Ishikawa (cell line): Measurements from ENCODE around the gene PLCB1.

Experiments
- CEBPB ChIP-seq: IDR thresholded peaks from 2 replicates; pipeline ENCODE4 v1.6.1; 2012
- CREB1 ChIP-seq: IDR thresholded peaks from 2 replicates; pipeline ENCODE4 v1.6.1; 2012; ENCODE audit warnings: low read depth
- EGR1 ChIP-seq: IDR thresholded peaks from 2 replicates; pipeline ENCODE4 v1.6.1; 2012
- EP300 ChIP-seq: IDR thresholded peaks from 2 replicates; pipeline ENCODE4 v1.6.1; 2012; ENCODE audit warnings: borderline replicate concordance
- FOXM1 ChIP-seq: IDR thresholded peaks from 2 replicates; pipeline ENCODE4 v1.6.1; 2012; ENCODE audit warnings: low read depth, borderline replicate concordance
- NFIC ChIP-seq: IDR thresholded peaks from 2 replicates; pipeline ENCODE4 v1.6.1; 2012
- RAD21 ChIP-seq: IDR thresholded peaks from 2 replicates; pipeline ENCODE4 v1.6.1; 2012; ENCODE audit warnings: low read depth
- TAF1 ChIP-seq: IDR thresholded peaks from 2 replicates; pipeline ENCODE4 v1.6.1; 2012; ENCODE audit warnings: low read depth, mild to moderate bottlenecking
- TCF12 ChIP-seq: IDR thresholded peaks from 2 replicates; pipeline ENCODE4 v1.6.1; 2012; ENCODE audit warnings: low read depth
- TEAD4 ChIP-seq: IDR thresholded peaks from 2 replicates; pipeline ENCODE4 v1.6.1; 2012
- YY1 ChIP-seq: IDR thresholded peaks from 2 replicates; pipeline ENCODE4 v1.6.1; 2012; ENCODE audit warnings: low read depth
- ZBTB7A ChIP-seq: IDR thresholded peaks from 2 replicates; pipeline ENCODE4 v1.6.1; 2012; ENCODE audit warnings: low read depth
- TF ChIP-seq, protein P1 (sequence below): IDR thresholded peaks from 2 replicates; pipeline ENCODE4 v1.6.1; 2012; ENCODE audit warnings: low read depth, mild to moderate bottlenecking
- TF ChIP-seq, protein P2 (sequence below): IDR thresholded peaks from 2 replicates; pipeline ENCODE4 v1.6.1; 2012
- TF ChIP-seq, protein P3 (sequence below): IDR thresholded peaks from 2 replicates; pipeline ENCODE4 v1.6.1; 2012

Gene PLCB1

DNA sequence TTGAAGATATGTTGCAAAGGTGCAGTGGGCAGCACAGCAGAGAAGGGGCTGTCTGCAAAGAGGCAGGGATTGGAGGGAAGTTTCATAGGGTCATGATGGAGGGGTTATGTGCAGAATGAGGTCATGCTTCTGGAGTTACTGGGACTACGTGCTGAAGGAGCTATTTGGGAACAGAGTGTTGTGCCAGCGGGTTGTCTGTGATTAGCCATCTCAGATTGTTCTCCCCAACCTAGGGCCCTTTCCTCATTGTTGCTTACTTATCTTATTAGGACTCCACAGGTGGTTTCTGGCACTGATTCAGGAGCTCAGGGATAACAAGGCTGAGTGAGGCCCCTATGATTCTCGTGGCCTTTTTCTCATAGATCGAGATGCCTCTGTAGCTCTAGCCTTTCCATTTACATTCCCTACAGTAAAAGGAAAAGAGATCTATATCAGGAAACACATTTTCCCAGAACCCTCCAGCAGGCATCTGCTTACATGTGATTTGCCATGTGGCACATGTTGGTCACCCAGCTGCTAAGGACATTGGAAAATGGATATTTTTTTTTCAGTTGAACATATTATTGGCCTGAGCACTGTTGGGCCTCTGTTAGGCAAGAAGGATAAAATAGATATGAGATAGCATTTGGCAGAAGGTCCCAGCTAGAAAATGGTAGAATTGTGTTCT lies 507.2 kb downstream of the PLCB1 start:
- TF ChIP-seq FOXM1 = no peak
- no peak for TF ChIP-seq RAD21
- TF ChIP-seq NFIC = no peak
- TF ChIP-seq, protein P1, sequence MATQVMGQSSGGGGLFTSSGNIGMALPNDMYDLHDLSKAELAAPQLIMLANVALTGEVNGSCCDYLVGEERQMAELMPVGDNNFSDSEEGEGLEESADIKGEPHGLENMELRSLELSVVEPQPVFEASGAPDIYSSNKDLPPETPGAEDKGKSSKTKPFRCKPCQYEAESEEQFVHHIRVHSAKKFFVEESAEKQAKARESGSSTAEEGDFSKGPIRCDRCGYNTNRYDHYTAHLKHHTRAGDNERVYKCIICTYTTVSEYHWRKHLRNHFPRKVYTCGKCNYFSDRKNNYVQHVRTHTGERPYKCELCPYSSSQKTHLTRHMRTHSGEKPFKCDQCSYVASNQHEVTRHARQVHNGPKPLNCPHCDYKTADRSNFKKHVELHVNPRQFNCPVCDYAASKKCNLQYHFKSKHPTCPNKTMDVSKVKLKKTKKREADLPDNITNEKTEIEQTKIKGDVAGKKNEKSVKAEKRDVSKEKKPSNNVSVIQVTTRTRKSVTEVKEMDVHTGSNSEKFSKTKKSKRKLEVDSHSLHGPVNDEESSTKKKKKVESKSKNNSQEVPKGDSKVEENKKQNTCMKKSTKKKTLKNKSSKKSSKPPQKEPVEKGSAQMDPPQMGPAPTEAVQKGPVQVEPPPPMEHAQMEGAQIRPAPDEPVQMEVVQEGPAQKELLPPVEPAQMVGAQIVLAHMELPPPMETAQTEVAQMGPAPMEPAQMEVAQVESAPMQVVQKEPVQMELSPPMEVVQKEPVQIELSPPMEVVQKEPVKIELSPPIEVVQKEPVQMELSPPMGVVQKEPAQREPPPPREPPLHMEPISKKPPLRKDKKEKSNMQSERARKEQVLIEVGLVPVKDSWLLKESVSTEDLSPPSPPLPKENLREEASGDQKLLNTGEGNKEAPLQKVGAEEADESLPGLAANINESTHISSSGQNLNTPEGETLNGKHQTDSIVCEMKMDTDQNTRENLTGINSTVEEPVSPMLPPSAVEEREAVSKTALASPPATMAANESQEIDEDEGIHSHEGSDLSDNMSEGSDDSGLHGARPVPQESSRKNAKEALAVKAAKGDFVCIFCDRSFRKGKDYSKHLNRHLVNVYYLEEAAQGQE = no peak
- no peak for TF ChIP-seq TEAD4
- TF ChIP-seq, protein P2, sequence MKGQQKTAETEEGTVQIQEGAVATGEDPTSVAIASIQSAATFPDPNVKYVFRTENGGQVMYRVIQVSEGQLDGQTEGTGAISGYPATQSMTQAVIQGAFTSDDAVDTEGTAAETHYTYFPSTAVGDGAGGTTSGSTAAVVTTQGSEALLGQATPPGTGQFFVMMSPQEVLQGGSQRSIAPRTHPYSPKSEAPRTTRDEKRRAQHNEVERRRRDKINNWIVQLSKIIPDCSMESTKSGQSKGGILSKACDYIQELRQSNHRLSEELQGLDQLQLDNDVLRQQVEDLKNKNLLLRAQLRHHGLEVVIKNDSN = no peak
- no peak for TF ChIP-seq EGR1
- TF ChIP-seq TCF12 = no peak

DNA sequence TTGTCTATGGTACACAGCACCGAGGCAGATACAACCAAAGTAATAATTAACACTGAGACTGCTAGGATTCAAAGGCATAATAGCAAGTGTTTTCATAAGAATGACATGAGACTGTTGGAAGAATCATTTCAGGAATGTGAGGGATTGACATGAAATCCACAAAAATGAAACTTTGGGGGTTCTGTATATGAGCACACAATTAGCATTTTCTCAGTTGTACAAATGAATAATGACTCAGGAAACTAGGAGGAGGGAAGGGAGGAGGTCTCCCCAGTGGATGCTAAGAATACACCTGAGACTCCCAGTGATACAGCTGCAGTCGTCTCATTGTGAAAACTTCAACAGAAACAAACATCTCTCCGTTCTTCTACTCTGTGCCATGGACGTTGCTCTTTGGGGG lies 508.4 kb downstream of the PLCB1 start:
- TF ChIP-seq TCF12 (no peak), FOXM1 (no peak), CREB1 (no peak), TAF1 (no peak), CEBPB (no peak), YY1 (no peak), TEAD4 (no peak), EP300 (no peak), RAD21 (no peak), EGR1 (no peak), NFIC (no peak), ZBTB7A (no peak)
- TF ChIP-seq, protein P3, sequence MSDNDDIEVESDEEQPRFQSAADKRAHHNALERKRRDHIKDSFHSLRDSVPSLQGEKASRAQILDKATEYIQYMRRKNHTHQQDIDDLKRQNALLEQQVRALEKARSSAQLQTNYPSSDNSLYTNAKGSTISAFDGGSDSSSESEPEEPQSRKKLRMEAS = no peak
- TF ChIP-seq, protein P2 = no peak
- TF ChIP-seq, protein P1 = no peak

DNA sequence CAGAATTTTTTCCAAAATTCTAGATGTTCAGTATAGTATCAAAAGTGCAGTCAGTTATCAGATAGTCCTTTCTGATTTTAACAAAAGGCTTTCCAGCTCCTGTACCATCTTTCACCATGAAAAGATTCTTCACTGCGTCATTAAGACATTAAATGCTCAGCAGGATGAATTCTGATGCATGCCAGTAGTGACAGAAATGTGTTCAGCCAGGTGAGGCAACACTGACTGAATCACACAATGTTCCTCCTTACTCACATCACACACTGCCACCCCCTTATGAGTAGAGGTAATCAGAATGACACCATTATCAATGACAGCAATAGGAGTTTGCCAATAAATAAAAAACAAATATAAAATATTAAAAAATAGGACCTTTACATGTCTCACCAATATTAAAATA lies 510.2 kb downstream of the PLCB1 start:
- TF ChIP-seq TEAD4 = no peak
- no peak for TF ChIP-seq CEBPB
- TF ChIP-seq EGR1 = no peak
- no peak for TF ChIP-seq TAF1
- TF ChIP-seq, protein P1 = no peak

DNA sequence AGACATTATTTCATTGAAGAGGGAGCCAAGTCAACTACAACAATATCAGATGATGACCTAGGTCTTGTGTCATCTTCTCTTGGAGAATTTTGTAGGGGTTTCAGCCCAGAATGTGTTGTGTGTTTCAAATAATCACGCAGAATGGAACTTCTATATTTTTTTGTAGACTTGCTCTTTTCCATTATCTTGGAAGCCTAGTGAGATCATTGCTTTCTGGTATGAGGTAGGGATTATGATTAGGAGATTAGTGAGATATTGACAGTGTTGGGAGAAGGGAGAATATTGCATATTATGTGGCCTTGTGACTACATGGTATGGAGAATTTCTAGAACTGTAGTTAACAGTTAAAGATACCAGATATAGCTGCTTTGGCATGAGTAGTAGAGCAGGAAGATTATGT lies 513.3 kb downstream of the PLCB1 start:
- no peak for TF ChIP-seq RAD21
- TF ChIP-seq FOXM1 = no peak
- TF ChIP-seq TEAD4 = no peak
- TF ChIP-seq, protein P1 = no peak
- no peak for TF ChIP-seq CEBPB
- TF ChIP-seq, protein P2 = no peak
- no peak for TF ChIP-seq TAF1
- no peak for TF ChIP-seq EGR1
- no peak for TF ChIP-seq EP300
